ENCODE results near the gene SESN3.
A peak's percentile ranks its signal among the peaks of the same experiment; 100 is the strongest.
"Not testable (repeated sequence)": the region's sequence is repeated elsewhere in the genome, so short reads cannot be mapped to it uniquely, and the experiment has no call there.

Gene SESN3

GRCh38 chr11:95218149-95218548, 12.9 kb downstream of the SESN3 start:
- no peak for DNase-seq

GRCh38 chr11:95212609-95213008, 18.4 kb downstream of the SESN3 start:
- DNase-seq = no peak

DNA sequence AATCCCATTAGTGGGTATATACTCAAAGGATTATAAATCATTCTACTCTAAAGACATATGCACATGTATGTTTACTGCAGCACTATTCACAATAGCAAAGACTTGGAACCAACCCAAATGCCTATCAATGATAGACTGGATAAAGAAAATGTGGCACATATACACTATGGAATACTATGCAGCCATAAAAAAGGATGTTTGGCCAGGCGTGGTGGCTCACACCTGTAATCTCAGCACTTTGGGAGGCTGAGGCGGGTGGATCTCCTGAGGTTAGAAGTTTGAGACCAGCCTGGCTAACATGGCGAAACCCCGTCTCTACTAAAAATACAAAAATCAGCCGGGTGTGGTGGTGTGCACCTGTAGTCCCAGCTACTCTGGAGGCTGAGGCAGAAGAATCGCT, 21.5 kb downstream of the SESN3 start:
- not testable (repeated sequence) for DNase-seq

GRCh38 chr11:95200781-95201457, 30.1 kb downstream of the SESN3 start:
- no peak for DNase-seq

- no peak for DNase-seq
Observed at GRCh38 chr11:95195831-95196230, 35.2 kb downstream of the SESN3 start.

GRCh38 chr11:95193541-95193940, 37.5 kb downstream of the SESN3 start:
- no peak for DNase-seq

GRCh38 chr11:95192717-95193116, 38.3 kb downstream of the SESN3 start:
- no peak for DNase-seq

- no peak for DNase-seq
Observed at GRCh38 chr11:95187723-95188122, 43.3 kb downstream of the SESN3 start.

DNA sequence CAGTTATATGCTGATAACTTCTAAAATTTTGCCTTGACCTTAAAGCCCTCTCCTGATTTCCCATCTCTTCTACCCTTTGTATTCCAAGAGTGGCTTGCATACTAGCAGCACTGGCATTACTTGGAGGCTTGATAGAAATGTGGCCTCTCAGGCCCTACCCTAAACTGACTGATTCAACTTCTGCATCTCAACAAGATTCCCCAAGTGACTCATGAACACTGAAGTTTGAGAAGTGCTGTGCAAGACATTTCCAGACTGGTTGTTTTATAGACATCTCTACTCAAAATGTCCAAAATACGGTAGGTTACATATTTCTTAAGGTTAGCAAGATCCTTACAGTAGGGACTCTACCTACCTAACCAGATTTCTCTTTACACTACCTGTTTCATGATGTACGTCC, 48.6 kb downstream of the SESN3 start:
- no peak for DNase-seq

GRCh38 chr11:95175818-95176380, 55.1 kb downstream of the SESN3 start:
- DNase-seq = no peak

GRCh38 chr11:95170294-95170693, 60.7 kb downstream of the SESN3 start:
- DNase-seq = no peak

DNA sequence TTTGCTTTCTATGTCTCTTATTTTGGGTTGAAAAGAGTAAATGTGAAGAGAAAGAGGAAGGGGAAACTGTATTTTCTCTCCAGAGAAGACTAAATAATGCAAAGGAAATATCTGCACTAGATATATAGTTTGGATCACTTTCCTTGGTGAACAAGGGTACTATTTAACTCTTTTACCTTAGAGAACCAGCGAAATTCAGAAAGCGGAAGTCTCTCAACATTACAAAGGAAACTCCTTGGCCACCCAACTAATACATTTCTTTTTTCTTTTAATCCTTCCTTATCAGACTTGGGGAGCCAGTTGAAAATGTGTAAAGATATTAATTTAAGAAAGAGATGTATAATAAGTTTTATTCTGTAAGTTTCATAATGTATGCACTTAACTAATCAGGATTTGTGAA, 64.2 kb downstream of the SESN3 start:
- no peak for DNase-seq

DNA sequence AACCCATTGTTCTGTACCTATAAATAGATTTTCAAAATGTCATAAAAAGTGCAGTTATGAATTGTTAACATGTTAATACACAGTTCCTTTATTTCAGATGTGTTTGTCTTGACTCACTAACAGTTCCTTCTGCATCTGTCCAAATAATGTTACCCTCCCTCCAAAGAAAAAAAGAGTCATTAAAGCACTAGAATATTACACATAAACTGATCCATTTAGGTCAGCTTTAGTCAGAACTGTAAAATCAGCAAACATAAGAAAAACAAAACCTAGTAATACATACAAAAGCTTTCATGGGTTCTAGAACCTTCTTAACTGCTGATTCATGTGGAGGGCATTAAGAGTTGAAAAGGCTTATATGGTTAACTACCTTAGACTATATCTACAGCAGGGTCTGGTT, 65.4 kb downstream of the SESN3 start:
- no peak for DNase-seq

GRCh38 chr11:95163106-95163505, 67.9 kb downstream of the SESN3 start:
- DNase-seq = no peak

- DNase-seq = no peak
Observed at GRCh38 chr11:95161248-95161647, 69.8 kb downstream of the SESN3 start.

- no peak for DNase-seq
Observed at GRCh38 chr11:95157824-95158223, 73.2 kb downstream of the SESN3 start.

DNA sequence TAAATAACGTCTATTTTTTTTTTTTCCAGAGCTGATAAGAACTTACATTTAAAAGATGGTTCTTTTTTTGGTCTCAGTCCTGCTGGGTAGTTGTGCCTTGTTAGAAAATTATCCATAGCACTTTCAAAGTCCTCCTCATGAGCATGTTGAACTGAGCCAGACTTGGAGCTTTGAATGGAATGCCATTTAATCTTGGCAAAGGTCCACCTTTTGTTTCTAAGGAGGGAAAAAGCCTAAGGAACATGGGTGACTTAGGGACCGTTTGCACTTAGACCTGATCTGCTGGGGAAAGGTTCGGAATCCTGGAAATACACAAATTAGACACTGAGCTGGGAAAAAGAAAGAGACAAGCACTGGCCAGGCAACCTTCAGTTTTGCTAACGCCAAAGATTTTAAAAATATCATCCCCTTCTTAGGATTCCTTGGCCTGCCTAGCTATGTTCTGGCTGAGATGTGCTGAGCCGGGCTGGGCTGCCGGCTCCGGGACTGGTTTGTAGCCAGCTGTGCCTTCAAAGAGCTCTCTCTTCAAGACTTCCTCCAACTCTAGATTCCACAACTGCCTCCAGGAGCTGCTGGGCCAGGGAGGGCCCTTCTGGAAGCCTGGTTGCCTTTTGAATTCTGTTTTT, 74.0 kb downstream of the SESN3 start:
- no peak for DNase-seq

- DNase-seq = no peak
Observed at GRCh38 chr11:95156133-95156721, 74.8 kb downstream of the SESN3 start.

DNA sequence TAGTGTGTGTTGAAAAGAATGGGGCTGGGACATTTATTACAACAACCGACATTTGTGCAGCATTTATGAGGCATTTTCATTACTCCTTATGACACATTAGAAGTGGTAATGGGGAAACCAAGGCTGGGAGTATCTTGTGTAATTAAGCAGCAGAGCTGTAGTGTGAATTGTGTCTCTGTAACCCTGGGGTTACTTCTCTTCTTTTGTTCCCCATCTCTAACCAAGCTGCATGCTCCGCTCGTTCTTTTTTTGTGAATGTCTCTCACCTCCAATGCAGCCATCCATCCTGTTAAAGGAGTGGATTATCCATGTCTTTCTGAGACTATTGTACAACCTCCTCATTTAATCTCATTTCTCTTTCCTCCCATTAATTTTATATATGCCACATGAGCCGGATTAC, 75.6 kb downstream of the SESN3 start:
- no peak for DNase-seq

- DNase-seq = peak; percentile 22 to 68 (median 52)
Observed at GRCh38 chr11:95154514-95154913, 76.5 kb downstream of the SESN3 start.

DNA sequence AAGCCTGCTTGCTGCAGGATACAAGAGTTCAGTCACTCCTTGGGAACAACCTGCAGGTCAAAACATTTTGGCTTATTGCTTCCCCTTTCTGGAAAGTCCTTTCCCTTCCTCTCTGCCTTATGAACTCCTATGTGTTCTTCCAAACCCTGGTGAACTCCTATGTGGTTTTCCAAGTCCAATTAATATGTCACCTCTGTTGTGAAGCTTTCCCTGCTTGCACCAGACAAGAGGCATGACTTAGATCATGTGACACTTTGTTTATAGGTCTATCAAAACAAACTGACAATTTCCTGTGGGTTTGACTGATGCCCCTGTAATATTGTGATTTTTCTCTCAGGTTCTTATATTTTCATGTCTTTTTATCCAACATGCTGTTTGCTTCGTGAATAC, 77.2 kb downstream of the SESN3 start:
- DNase-seq = peak in 1 of 6 experiments; percentile 33

DNA sequence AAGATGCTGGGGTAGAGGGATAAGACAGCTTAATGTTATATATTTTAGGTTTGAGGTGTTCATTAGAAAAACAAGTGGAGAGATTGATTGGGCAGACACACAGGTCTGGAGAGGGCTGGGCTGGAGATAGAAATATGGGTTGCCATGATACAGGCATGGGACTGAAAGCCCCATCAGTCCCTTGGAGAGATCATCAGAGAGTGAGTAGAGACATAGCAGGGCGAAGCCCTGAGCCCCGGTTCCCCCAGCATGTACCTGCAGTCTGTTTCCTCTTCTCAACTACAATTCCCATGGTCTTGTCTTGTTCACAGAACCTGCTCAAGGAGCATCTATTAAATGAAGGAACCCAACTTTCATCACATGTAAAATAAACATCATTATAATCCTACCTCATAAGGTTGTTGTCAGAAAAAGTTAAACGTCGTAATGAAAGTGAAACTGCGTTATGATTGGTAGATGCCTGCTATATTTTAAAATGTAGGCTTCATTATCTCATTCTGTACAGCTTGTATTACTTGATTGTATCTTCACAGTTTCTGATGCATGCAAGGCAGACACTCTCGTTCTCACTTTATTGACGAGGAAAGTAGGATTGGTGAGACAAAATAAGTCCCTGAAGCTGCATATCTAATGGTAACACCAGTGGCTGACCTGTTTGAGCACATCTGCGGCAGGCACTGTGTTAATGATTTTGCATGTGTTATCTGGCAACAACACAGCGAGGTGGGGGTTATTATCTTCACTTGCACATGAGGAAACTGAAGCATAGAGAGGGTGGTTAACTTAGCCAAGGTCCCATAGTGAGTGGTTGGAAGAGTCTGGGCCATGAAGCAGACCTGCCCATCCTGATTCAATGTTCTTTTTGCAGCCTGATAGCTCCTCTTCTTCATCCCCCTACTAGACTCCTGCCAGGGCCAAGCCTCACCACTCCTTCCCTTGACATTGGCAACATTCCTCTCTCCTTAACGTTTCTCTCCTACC, 77.8 kb downstream of the SESN3 start:
- DNase-seq = peak in 2 of 6 experiments; percentile 44 to 60
